ENCODE measurements around the gene AK1. TPM values are rescaled to one million over a fixed set of nuclear protein-coding genes. Genes with fewer than 3 reads are reported as not detected.
A peak's percentile ranks its signal among the peaks of the same experiment; 100 is the strongest.

The AK1 gene
- total and polyA plus RNA-seq, 9 of the 15 experiments (the other 6 are each of a cell fraction or from before 2014, with no cell fraction given) = 10.1 to 71.8 (median 39.0) TPM

DNA sequence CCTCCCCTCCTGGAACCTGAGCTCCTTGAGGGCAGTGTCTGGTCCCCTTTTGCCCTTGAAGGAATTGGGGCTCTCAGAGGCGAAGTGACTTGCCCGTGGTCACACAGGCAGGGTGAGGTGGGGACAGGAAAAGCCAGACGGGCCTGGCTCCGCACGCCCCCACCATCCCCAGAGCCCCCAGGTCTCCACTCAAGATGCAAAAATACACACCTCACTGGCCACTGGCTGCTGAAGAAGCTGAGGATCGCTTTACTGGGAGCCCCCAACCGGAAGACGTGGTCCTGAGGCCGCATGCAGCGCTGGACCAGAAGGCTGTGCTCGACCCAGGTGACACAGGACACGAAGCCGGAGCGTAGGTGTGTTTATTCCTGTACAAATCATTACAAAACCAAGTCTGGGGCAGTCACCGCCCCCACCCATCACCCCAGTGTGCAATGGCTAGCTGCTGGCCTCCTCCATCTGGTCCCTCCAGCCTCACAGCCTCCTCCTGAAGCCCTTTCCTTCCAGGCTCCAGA, 7.6 kb upstream of the AK1 start:
- intact Hi-C loops (cut with micrococcal nuclease) = no loop called here
- POLR2A ChIA-PET = interaction anchor here (0.7 to 2.4 kb wide), 4 partner anchors 8 to 118 kb away, joined by 3 to 12 read pairs (median 4); no protein-coding TSS in a partner anchor
- 77% methylated on average over 15 of the region's 15 CpGs for WGBS (ENCODE audit: insufficient coverage, low coverage, missing lambda C conversion rate)

DNA sequence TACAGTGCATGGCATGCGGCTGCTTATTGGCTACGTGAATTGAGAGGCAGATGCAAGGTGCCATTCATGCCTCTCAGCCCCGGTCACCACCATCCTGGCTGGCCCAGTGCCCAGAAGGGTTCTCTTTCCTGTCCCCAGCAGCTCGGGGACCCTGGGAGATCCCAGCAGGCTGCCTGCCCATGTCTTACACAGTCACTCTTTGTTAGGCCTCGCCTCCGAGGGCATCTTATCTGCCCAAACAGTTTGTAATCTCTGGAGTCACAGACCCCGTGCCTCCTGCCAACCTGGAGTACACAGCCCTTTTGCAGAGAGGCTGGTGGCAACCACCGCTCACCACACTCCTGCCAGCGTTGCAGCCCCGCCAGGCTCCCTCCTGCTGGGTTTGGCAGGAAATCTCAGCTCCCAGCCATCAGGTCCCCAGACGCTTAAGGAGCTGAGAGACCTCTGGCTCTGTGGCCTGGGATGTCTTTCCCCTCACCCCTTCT, 7.0 kb upstream of the AK1 start:
- peaks cover 34% of the 10 kb centered on the region for H3K36me3 ChIP-seq (ENCODE audit: control insufficient read depth, insufficient read depth, low read length)
- peaks cover 0 to 29% of the 10 kb centered on the region in 2 experiments; a peak in 3 of 5 replicates for H3K4me1 ChIP-seq (replicated peaks in 1 of 2; ENCODE audit: control insufficient read depth in 2 of 2, insufficient read depth in 2 of 2, low read length in 2 of 2)
- ATAC-seq (no peak), DNase-seq (ENCODE audit: extremely low read depth in 1 of 4, low spot score in 3 of 4) (no peak), FAIRE-seq (no peak)
- H2AFZ ChIP-seq (ENCODE audit: low read depth, low read length) = no peak overlapping the region
- BruUV-seq (replicated peaks) = no TSS peak
- POLR2A ChIA-PET = interaction anchor here (0.7 to 2.4 kb wide), 4 partner anchors 9 to 117 kb away, joined by 3 to 12 read pairs (median 4); no protein-coding TSS in a partner anchor
- no peaks in the 10 kb centered on the region for H3K27me3 ChIP-seq (ENCODE audit: control insufficient read depth in 2 of 2, insufficient read depth in 2 of 2, low read length in 2 of 2)
- H3K9ac ChIP-seq (ENCODE audit: insufficient read depth in 1 of 2, low read depth in 2 of 2, low read length in 2 of 2) = peak overlapping the region in 1 of 2 experiments; percentile 81; a peak in 2 of 4 replicates
- in situ Hi-C loops (cut with MboI) = no loop called here
- no peak overlapping the region for H3K27ac ChIP-seq (ENCODE audit: extremely low read depth, low read depth, low read length)
- no peaks in the 10 kb centered on the region for H3K79me2 ChIP-seq (ENCODE audit: control insufficient read depth, insufficient read depth, low read length)
- no peaks in the 10 kb centered on the region for H3K9me3 ChIP-seq (replicated peaks; ENCODE audit: control insufficient read depth, insufficient read depth, low read depth, low read length)
- no peaks in the 10 kb centered on the region for H4K20me1 ChIP-seq (replicated peaks; ENCODE audit: control insufficient read depth, insufficient read depth, low read length)
- no peak overlapping the region for H3K4me2 ChIP-seq (ENCODE audit: insufficient read depth, low read length)
- H3K9me1 ChIP-seq (ENCODE audit: control insufficient read depth, insufficient read depth, low read length) = no peaks in the 10 kb centered on the region
- intact Hi-C loops (cut with micrococcal nuclease) = no loop called here
- TF ChIP-seq PTRF (tag; IDR thresholded peaks at IDR 0.05) (no peak), FOXJ2 (tag; IDR thresholded peaks at IDR 0.05) (no peak), KAT8 (IDR thresholded peaks at IDR 0.05; ENCODE audit: low read depth) (no peak), MTA2 (IDR thresholded peaks at IDR 0.05; ENCODE audit: low read depth) (no peak), MEIS2 (IDR thresholded peaks at IDR 0.05; ENCODE audit: partially characterized antibody) (no peak)
- TF ChIP-seq, protein P1, sequence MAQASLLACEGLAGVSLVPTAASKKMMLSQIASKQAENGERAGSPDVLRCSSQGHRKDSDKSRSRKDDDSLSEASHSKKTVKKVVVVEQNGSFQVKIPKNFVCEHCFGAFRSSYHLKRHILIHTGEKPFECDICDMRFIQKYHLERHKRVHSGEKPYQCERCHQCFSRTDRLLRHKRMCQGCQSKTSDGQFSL (CRISPR knock-in tag; IDR thresholded peaks at IDR 0.05) = no peak
- TF ChIP-seq, protein P1 (tag; IDR thresholded peaks at IDR 0.05) = no peak
- TF ChIP-seq, protein P2, sequence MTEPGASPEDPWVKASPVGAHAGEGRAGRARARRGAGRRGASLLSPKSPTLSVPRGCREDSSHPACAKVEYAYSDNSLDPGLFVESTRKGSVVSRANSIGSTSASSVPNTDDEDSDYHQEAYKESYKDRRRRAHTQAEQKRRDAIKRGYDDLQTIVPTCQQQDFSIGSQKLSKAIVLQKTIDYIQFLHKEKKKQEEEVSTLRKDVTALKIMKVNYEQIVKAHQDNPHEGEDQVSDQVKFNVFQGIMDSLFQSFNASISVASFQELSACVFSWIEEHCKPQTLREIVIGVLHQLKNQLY (CRISPR knock-in tag; conservative IDR thresholded peaks at IDR 0.05) = no peak
- H3K4me3 ChIP-seq = no peak overlapping the region
- 63% methylated on average over 10 of the region's 11 CpGs for WGBS (ENCODE audit: insufficient coverage, low coverage, missing lambda C conversion rate)
- CTCF ChIA-PET (ENCODE audit: low intra/inter-chr PET ratio) = no interaction called here

More for the DNA sequence above, 7.6 kb upstream of the AK1 start:
- Histone ChIP-seq H4K20me1 (replicated peaks; ENCODE audit: control insufficient read depth, insufficient read depth, low read length) (no peaks in the 10 kb centered on the region), H3K27me3 (ENCODE audit: control insufficient read depth in 2 of 2, insufficient read depth in 2 of 2, low read length in 2 of 2) (no peaks in the 10 kb centered on the region), H3K4me1 (replicated peaks in 1 of 2; ENCODE audit: control insufficient read depth in 2 of 2, insufficient read depth in 2 of 2, low read length in 2 of 2) (peaks cover 0 to 29% of the 10 kb centered on the region in 2 experiments; a peak in 3 of 5 replicates), H3K9me1 (ENCODE audit: control insufficient read depth, insufficient read depth, low read length) (no peaks in the 10 kb centered on the region), H3K27ac (ENCODE audit: extremely low read depth, low read depth, low read length) (no peak overlapping the region), H3K4me2 (ENCODE audit: insufficient read depth, low read length) (no peak overlapping the region), H3K79me2 (ENCODE audit: control insufficient read depth, insufficient read depth, low read length) (no peaks in the 10 kb centered on the region), H3K9ac (ENCODE audit: insufficient read depth in 1 of 2, low read depth in 2 of 2, low read length in 2 of 2) (peak overlapping the region in 1 of 2 experiments; percentile 76; a peak in 2 of 4 replicates), H3K9me3 (replicated peaks; ENCODE audit: control insufficient read depth, insufficient read depth, low read depth, low read length) (no peaks in the 10 kb centered on the region), H3K36me3 (ENCODE audit: control insufficient read depth, insufficient read depth, low read length) (peaks cover 40% of the 10 kb centered on the region), H3K4me3 (no peak overlapping the region), H2AFZ (ENCODE audit: low read depth, low read length) (no peak overlapping the region)
- ATAC-seq (no peak), DNase-seq (ENCODE audit: extremely low read depth in 1 of 4, low spot score in 3 of 4) (no peak), FAIRE-seq (no peak)
- CTCF ChIA-PET (ENCODE audit: low intra/inter-chr PET ratio) = no interaction called here
- in situ Hi-C loops (cut with MboI) = no loop called here
- TF ChIP-seq POLR2G (IDR thresholded peaks at IDR 0.05; ENCODE audit: low read depth, low read length) (peak; percentile 36; the same call in 1 of the 2 replicates), SAP30 (IDR thresholded peaks at IDR 0.05; ENCODE audit: borderline replicate concordance, insufficient read depth, low read depth, low read length, poor library complexity, severe bottlenecking) (no peak)
- no TSS peak for BruUV-seq (replicated peaks)
